ENCODE data around the gene MAPK7.
"Not testable (repeated sequence)": the region's sequence is repeated elsewhere in the genome, so short reads cannot be mapped to it uniquely, and the experiment has no call there.

The MAPK7 gene

DNA sequence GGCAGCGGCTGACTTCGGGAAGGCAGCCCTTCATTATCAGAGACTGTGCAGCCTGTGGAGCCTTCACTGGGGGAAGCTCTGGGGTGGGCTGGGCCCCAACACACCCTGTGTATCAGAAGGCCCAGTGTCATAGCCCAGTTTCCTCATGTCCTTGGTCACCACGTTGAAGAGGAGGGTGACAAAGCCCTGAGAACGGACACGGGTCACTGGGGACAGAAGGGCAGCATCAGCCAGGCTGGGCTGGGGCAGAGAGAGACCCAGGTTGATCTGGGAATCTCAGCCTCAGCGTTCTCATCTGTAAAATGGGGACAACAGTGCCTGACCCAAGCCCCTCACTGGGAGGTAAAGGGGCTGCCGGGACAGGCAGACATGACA is 35.1 kb upstream of the MAPK7 start:
- no peak for DNase-seq (ENCODE audit: low read depth, low spot score)

DNA sequence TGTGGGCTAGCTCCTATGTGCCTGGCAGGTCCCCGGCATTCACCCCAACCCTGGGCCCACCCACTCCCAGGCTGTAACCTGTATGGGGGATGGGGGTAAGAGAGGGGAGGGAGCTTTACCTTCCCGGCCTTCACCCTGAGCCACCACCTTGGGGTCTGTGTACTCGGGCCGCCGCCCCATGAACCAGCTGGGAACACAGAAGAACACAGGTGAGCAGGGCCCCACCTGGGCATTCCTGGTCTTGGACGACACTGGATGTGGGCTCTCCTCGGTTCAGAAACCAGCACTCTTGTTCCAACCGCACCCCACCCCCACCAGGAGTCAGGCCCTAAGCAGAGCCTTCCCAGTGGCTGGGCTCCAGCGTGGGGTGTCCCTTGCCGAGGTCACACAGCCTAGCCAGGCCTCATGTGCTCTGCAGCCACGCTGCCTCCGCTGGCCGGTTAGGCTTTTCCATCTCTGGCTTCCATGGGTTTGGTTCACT is 34.6 kb upstream of the MAPK7 start:
- no peak for DNase-seq (ENCODE audit: low read depth, low spot score)

DNA sequence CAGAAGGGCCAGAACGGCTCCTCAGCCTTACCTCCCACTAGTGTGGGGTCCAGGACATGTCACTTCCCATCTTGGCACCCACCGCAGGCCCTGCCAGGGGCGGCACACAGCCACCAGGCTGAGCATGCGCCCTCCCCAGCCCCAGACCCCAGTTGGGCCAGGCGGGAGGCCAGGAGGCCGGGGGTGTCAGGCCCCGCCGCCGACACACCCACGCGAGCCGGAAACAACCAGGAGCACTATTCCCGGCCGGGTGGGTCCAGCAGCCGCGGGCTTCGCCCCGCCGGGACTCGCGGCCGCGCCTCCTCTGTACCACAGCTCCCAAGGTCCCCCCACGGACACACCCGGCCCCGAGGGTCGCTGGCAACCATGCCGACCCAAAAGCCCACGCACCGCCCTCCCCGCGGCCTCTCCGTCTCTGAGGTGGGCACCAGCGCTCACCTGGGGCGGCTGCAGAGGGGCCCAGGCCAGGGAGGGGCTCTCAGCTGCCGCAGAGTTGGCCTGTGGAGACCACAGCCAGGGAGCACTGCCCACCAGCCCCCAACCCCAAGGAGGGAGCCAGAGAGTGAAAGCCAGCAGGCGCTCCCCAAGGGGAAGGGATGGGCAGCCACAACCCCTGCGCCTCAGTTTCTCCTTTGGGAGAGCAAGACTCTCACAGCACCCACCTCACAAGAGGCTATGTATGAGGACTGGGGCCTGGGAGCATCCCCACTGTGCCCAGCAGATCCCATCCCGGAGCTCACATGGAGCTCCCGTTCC is 33.8 kb upstream of the MAPK7 start:
- no peak for DNase-seq (ENCODE audit: low read depth, low spot score)

DNA sequence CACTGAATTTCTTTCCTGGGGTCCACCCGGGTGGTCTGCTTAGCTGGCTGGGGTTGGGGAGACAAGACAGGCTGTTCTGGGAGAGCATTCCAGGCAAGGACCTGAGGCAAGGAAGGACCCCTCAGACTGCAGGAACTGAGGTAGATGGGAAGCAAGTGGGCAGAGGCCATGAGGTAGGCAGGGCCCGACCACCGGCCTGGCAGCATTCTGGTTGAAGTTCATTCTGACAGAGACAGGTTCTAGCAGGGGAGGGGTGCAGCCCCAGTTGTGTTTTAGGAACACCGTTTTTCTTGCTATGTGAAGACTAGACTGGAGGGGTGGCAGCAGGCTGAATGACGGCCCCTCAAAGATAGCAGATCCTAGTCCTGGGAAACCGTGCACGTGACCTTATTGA is 33.2 kb upstream of the MAPK7 start:
- DNase-seq (ENCODE audit: low read depth, low spot score), result no peak

DNA sequence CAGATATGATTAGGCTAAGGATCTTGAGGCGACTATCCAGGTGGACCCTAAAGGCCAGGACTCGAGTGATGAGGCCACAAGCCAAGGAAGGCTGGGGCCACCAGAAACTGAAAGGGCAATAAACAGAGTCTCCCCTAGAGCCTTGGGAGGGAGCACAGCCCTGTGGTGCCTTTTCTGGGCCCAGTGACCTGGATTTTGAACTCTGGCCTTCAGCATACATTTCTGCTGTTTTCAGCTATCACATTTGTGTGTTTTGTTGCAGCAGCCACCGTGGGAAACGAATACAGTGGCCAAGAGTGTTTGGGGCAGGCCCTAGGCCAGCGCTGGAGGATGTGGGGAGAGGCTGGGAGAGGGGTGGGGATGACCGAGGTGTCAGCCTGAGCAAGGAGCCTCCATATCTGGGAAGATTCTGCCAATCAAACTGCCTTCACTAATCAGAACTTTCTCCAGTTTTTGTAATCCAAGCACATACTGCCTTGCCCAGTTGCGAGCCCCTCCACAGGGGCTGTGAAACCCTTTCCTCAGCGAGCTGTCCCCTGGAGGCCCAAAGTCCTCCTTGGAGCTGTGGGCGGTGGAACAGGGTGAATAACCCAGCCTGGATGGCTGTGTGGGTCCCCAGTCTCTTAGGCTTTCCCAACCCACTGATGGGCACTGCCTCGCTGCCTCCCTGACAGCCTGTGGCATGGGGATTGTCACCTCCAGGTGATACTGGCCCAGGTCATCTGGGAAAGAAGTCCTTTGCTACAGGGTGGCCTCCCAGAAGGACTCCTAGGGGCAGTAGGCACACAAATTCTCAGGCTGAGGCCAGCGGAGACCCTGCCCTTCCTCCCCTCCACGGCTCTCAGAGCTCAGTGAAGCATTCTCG is 32.6 kb upstream of the MAPK7 start:
- DNase-seq (ENCODE audit: low read depth, low spot score), result no peak

DNA sequence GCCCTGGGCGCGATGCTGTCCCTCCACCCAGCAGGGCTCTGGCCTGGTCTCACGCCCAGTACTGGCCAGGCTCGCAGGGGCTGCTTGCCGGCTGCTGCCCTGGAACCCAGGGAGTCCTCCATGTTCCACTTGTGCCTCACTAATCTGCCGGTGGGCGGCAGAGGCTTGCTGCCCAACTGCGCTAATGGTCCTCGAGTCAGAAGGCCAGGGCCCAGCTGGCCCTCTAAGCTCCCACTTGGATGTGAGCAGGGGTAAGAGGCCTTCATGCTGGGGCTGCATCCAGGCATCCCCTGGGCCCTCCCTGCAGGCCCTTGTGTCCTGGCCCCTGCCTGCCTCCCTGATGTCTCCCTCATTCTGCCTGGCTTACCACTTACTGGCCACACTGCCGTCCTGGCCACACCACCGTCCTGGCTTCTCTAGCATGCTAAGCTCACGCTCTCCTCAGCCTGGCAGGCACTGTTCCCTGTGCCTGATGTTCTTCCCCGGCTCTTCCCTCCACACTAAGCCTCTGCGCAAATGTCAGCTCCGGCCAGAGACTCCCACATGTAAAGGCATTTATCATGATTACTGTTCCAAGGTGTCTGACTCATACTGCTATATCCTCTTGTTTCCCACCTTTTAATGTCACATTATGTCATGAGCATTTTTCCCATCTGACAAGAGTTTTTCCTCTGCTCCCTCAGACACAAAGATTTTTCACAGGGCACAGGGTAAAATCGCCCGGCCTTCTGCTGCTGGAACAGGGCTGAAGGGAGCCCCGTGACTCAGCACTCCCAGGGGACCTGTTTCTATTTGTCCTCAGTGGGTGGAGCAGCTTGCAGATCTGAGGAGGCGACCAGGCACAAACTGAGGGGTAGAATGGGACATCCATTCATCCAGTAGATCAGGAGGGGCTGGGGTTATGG is 31.7 kb upstream of the MAPK7 start:
- no peak for DNase-seq (ENCODE audit: low read depth, low spot score)

DNA sequence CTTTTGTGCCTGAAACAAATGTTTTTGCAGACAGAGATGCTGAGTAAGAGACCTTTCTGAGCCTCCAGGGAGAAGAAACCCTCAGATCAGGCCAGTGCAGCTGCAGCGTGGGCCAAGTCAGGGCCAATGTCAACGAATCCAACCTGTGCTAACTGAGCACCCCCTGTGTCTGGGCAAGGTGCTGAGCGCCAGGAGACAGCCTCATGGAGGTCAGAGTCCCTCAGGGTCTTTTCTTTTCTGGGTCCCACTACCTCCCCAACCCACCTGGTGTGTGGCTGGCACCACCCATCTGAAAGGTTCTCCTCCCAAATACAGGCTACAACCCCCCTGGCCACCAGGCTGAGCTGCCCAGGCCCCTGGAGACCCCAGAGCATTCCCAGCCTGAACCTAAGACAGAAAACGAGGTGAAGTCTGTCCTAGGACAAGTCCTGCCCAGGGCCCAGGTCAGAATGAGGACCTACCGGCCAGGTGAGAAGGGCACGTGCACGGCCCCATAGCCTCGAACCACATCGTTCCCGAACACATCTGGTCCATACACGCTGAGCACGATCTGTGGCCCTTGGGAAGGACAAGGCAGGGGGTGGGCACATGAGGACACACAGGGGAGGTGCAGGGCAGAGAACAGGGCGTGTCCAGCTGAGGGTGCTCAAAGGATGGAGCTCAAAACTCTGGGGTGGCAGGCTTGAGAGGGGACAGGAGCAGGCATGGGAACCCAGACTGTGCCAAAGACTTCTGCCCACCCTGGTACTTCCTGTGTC is 30.8 kb upstream of the MAPK7 start:
- DNase-seq (ENCODE audit: low read depth, low spot score), result no peak

DNA sequence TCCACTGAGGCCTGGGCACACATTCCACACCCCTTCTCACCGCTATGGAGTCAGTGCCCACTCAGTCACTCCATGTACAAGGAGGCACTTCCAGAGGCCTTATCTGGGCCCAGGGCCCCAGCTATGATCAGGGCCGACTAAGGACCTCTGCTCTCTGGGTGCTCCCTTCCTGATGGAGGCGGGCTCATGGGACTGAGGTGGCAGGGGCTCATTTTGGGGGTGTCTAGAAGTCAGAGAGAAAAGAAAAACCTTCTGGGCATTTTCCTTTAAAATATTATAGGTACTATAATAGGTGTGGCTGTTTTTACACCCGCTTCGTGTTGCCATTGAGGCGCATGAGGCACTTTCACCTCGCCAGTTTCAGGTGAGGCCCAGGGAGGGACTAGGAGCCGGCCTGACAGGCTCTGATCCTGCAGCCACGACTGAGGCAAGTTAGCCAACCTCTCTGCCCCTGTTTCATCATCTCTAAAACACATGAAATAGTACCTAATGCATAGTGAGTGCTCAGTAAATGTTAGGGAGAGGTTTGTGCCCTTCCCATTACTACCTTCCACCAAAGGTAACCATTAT is 30.1 kb upstream of the MAPK7 start:
- DNase-seq (ENCODE audit: low read depth, low spot score), result no peak

DNA sequence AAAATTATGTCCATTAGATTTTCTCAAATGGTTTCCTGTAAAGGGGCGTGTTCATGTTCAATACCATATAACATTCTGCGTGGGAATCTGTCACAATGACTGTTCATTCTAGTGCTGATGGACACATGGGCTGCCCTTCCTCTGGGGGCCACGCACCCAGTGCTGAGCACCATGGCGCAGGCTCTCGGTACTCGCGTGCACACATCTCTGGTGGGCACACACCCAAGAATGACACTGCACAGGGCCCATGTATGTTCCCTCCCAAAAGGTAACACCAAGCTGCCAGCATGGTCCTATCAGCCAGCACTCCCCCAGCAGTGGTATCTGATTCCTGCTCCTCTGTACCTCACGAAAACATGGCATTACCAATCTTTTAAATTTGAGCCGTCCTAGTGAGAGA is 29.5 kb upstream of the MAPK7 start:
- DNase-seq (ENCODE audit: low read depth, low spot score), result no peak

DNA sequence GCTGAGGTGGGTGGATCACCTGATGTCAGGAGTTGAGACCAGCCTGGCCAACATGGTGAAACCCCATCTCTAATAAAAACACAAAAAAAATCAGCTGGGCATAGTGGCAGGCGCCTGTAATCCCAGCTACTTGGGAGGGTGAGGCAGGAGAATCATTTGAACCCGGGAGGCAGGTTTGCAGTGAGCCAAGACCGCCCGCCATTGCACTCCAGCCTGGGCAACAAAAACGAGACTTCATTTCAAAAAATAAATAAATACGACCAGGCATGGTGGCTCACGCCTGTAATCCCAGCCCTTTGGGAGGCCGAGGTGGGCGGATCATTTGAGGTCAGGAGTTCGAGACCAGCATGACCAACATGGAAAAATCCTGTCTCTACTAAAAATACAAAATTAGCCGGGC is 24.9 kb upstream of the MAPK7 start:
- not testable (repeated sequence) for DNase-seq (ENCODE audit: low read depth, low spot score)

DNA sequence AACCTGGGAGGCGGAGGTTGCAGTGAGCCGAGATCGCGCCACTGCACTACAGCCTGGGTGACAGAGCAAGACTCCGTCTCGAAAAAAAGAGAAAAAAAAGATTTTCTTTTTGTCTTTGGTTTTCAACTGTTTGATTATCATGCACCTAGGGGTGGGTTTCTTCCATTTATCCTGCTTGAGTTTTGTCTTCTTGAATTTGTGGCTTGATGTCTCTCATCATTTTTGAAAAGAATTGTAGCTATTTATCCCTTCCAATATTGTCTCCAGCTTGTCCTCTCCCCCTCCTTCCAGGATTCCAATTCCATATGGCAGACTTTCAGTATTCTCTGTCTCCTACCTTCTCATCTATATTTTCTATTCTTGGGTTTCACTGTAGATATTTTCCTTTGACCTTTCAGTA is 23.6 kb upstream of the MAPK7 start:
- DNase-seq (ENCODE audit: low read depth, low spot score), result no peak

DNA sequence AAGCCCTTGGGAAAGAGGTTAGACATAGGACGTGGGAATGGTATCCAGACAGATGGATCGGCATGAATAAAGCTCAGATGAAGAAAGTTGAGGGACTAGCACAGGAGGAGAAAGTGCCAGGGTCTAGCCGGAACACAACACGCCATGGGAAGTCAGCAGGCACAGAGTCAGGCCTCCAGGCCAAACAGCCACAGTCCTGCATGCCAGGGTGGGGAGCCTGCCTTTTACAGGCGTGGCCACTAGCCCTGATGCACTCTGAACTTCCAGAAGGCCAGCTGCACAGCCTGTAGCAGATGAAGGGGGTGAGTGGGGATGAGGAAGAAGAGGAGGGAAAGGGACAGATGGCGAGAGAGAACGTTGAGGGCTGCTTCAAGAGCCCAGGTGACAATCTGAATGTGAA is 20.9 kb upstream of the MAPK7 start:
- DNase-seq (ENCODE audit: low read depth, low spot score), result no peak

DNA sequence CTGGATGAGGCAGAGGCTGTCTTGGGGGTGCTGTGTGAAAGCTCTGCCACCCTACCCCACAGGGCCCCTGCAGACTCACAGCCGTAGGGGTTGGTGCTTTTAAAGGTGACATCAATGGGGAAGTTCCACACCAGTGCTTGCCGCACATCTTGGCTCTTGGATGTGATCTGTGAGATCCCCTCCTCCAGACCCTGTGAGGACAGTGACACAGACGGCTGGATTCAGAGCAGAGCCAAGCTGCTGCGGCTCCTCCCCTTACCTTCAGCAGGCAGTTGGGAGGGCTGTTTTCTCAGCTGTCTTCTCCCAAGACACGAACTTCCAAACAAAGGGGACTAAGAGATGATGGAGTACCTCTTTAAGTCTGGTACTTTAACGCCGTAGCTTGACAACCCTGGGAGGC is 20.5 kb upstream of the MAPK7 start:
- no peak for DNase-seq (ENCODE audit: low read depth, low spot score)

DNA sequence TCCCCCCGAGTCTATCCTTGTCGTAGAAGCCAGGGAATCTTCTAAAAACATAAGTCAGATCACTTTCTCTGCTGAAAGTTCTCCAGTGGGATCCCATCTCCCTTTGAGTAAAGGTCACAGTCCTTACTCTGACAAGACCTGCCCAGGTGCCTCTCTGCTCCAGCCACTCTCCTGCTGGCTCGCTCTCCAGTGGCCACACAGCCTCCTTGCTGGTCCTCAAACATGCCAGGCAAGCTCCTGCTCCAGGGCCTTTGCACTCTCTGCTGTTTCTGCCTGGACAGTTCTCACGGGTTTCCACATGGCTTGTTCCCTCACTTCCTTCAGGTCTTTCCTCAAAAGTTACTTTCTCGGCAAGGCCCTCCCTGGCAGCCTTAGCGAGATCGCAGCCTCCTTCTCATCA is 19.1 kb upstream of the MAPK7 start:
- no peak for DNase-seq (ENCODE audit: low read depth, low spot score)

DNA sequence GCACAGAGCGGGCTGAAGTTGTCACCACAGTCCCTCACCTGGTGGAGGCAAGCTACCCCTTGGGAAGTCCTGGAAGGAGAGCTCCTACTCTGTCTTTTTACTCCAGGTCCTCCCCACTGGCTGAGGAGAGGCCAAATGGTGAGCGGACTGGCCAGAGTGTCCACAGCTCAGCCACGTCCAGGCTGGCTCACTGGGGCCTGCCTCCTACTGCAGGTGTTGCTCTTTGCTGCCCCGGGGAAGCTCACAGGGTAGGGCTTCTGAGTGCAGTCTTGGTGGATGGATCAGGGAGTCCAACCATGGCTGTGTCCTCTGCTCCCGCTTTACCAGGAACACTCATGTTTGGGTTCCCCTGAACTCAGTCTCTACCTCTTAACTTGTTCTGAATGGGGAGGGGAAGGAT is 18.4 kb upstream of the MAPK7 start:
- no peak for DNase-seq (ENCODE audit: low read depth, low spot score)

DNA sequence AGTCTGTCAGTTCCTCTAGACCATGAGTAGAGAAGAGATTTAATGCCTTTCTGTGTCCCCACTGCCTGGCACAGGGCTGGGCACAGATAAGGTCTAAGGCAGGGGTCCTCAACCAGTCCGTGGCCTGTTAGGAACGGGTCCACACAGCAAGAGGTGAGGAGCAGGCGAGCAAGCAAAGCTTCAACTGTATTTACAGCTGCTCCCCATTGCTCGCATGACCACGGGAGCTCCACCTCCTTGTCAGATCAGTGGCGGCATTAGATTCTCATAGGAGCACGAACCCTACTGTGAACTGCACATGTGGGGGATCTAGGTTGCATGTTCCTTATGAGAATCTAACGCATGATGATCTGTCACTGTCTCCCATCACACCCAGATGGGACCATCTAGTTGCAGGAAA is 17.5 kb upstream of the MAPK7 start:
- DNase-seq (ENCODE audit: low read depth, low spot score), result no peak

DNA sequence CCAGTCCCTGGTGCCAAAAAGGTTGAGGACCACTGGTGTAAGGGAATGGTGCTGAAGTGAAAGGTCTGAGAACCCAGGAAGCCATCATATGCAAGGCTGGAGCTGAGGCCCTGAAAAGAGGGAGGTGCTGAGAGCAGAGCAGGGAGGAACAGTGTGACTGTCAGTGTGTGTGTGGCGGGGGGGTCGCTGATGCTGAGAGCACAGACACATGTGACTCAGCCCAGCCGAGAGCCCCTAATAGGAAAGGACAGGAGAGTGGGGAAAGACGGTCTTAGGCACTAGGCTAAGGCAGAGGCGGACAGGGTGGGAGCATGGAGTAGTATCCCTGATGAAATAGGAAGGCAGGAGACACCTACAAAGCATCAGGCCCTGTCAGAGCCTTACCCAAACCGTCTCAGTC is 17.0 kb upstream of the MAPK7 start:
- no peak for DNase-seq (ENCODE audit: low read depth, low spot score)

DNA sequence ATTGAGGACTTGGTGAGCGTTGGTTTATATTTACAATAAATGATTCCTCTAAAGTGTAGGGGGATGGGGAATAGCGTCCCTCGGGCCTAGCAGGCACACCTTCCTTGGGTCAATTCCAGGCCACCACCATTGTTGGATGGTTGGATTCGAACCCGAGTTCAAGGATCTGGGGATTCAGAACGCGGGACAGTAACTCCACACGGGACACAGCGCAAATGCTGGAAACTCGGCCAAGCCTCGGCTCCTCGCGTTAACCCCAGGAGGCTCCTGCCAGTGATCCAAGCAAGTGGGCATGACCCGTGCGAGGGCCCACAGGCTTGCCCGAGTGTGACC is 16.4 kb upstream of the MAPK7 start:
- DNase-seq (ENCODE audit: low read depth, low spot score), result no peak

DNA sequence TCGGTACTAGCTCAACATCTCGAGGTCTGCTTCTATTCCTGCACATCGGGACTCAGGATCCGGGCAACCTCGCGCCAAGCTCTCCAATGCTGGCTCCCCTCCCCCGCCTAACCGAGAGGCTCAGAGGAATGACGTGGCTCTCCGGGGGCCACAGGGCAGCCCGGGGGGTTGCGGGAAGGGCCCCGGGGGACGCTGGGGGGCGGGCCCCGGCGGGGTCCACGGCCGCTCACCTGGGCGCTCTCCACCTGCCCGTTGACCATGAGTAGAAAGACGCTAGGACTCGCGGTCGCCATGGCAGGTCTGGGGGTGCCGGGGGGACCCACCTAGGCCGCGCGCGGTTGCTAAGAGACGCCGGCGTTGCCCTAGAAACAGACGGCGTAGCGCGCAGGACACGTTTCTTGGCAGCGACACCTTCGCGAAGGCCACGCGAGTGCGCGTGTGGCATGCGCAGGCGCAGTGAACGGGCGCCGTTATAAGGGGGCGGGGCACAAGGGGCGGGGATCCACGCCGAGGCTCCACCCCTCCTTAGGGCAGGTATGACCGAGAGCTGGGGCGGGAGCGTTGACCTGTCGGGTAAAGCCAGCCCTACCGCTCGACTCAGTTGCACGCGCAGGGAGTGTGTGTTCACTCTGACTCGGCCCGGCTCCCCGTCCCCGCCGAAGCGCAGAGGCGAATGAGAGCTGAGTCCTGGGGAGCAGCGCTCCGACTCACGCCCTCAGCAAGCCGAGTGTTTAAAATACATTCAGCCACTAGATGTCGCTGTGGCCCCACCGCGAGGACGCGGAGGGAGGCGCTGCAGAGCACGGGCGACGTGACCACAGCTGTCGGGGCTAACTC is 15.8 kb upstream of the MAPK7 start, which contains the start of gene B9D1:
TSS of gene B9D1 (minus strand) at position 447 of the 837 bp plus-strand sequence. CDS start at position 293, 154 bp downstream.
- DNase-seq (ENCODE audit: low read depth, low spot score), result peak; percentile 76

DNA sequence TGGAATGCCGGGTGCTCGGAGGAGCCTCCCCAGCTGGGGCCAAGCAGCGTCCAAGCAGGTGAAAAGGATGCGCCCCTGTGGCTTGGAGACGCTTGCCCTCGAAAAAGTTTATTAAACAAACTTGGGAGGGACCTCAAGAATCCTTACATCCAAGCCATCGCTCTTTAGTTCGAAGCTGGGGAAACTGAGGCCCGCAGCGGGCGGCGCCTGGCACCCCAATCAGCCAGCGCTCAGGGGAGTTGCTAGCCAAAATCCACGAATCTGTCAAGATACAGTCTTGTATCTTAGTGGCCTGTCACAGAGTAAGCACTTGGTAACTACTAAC is 15.2 kb upstream of the MAPK7 start:
- DNase-seq (ENCODE audit: low read depth, low spot score), result no peak

Measured in activated naive CD8-positive, alpha-beta T cell treated with anti-CD3 and anti-CD28 coated beads, Interleukin-2, amount 50 U/mL, for 16 hours (primary cell).